ENCODE measurements around the gene MRPL20.
"Not testable (repeated sequence)": the region's sequence is repeated elsewhere in the genome, so short reads cannot be mapped to it uniquely, and the experiment has no call there.

MRPL20 gene

DNA sequence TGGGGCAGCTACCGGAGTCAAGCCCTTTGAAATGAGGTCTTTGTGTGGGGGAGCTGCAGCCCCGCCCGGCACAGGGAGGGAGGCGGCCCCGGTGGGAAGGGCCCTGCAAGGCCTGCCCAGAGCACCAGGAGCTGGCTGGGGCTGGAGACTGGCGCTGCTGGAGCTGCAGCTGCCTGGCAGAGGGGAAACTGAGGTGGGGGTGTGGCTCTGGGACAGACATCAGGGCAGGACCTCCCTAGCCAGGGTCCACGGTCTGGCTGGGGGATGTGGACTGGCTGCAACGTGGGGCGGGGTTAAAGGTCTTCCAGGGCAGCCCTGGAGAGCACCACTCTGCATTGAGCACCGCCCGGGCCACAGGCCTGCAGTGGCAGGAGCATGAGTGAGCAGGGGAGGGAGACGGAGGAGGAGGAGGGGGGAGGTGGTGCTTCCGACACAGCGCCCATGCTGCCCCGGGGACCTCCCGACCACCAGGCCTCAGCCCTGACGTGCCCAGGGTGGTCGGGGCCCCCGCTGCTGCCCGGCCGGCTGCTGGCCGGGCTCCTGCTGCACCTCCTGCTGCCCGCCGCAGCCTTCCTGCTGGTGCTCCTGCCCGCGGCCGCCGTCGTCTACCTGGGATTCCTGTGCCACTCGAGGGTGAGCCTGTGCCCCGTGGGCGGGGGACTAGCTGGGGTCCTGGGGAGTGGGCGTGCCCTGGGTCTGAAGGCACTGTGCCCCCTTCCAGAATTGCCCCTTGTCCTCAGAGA is 18.8 kb upstream of the MRPL20 start:
- no peak for DNase-seq

DNA sequence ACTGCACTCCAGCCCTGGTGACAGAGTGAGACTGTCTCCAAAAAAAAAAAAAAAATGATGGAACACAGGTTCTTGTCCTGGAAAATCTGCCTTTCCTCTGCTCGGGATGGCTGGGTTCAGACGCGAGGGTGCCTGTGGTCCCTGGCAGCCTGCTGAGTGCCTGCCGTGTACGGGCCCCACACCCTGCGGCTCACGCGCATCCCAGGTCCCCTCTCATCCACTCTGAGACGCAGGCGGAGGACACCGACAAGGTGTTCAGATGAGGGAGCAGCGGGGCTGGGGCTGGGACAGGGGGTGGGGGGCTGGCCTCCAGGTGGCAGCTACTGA is 18.3 kb upstream of the MRPL20 start:
- DNase-seq: no peak

DNA sequence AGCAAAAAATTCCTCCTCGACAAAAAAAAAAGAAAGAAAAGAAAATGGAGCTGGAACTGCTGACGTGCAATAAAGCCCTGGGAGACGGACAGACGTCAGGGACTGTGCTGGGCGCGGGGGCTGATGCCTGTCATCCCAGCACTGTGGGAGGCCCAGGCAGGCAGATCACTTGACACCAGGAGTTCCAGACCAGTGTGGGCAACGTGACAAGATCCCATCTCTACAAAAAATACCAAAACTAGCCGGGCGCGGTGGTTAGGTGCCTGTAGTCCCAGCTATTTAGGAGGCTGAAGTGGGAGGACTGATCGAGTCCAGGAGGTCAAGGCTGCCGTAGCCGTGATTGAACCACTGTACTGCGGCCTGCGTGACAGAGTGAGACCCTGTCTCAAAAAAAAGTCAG is 17.6 kb upstream of the MRPL20 start:
- no peak for DNase-seq

GRCh38 chr1:1423245-1423597 is 16.1 kb upstream of the MRPL20 start:
- DNase-seq: no peak

DNA sequence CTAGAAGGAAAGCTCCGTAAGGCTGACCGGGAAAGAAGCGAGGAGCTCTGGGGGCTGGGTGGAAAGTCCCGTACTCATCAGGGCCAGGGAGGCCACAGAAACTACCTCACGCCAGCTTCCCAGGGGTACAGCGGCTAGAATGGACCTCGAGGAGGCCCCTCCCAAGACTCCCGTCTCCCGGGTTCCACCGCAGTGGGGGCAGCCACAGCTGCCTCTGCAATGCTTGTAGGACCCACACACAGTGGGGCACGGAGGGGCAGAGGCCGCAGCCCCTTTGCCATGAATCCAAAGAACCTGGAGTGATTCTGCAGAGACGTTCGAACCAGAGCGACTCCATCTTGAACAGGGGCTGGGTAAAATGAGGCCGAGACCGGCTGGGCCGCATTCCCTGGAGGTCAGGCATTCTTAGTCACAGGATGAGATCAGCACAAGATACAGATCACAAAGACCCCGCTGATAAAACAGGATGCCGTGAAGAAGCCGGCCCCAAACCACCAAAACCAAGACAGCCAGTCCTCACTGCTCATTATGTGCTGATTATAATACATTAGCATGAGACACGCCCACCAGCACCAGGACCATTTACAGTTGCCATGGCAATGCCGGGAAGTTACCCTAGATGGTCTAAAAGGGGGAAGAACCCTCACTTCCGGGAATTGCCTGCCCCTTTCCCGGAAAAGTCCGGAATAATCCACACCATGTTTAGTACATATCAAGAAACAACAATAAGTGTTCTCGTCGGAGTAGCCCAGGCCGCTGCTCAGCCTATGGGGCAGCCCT is 15.6 kb upstream of the MRPL20 start:
- no peak for DNase-seq

- DNase-seq: no peak
Measured at GRCh38 chr1:1421907-1422464, 14.9 kb upstream of the MRPL20 start.

DNA sequence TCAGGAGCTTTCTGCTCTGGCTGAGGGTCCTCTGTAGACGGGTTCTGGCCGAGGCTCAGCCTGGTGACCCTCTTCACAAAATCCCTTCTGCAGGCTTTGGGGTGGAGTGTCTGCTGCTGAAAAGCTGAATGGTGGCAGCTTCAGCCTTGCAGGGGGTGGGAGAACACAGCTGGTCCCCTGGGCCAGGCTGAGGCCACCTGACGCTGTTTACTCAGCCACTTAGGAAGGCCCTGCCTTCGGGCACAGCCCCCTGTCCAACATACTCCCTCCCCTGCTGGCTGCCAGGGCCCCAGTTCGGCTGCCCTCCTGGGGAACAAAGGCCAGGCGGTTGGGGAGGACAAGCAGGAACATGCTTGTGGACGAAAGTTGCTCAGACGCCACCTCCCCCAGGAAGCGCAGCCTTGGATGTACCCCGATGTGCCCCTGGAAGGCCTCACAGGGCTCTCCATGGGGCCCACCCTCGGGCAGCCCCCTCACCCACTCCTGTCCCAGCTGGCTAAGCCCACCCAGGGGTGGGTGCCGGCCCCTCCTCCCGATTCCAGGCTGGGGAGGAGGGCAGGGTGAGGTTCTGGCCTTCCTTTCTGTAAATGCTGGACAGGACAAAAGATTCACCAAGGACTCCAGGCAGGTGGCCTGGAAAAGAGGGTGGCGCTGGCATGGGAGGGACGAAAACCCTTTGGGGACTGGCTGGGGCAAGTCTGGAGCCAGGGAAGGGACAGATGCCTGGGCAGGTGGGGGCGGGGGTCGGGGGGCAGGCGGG is 14.2 kb upstream of the MRPL20 start, which contains the start of gene ANKRD65:
ANKRD65 (minus strand) TSS at position 130 of the 760 bp plus-strand sequence. CDS start 271 bp downstream, outside the sequence.
- DNase-seq: no peak

DNA sequence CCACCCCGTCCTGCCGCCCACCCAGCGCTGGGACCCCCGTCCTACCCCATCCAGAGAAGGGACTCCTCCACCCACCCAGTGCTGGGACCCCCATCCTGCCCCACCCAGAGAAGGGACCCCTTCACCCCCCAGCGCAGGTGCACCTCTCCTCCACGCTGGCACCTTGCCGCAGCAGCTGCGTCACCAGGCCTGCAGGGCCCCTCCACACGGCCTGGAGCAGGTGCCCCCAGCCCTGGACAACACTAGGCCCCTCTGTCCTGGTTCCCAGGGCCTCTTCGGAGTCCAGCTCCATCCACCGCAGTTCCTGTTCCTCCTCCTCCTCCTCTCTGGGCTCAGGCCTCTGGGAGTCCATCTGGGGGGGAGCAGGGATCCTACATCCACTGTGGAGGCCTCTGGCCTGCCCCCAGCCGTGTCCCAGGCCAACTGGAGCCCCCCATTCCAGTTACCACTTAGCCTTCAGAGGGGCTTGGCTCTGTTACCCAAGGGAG is 13.6 kb upstream of the MRPL20 start:
- no peak for DNase-seq

- DNase-seq: no peak
Measured at GRCh38 chr1:1419813-1420653, 12.9 kb upstream of the MRPL20 start.

DNA sequence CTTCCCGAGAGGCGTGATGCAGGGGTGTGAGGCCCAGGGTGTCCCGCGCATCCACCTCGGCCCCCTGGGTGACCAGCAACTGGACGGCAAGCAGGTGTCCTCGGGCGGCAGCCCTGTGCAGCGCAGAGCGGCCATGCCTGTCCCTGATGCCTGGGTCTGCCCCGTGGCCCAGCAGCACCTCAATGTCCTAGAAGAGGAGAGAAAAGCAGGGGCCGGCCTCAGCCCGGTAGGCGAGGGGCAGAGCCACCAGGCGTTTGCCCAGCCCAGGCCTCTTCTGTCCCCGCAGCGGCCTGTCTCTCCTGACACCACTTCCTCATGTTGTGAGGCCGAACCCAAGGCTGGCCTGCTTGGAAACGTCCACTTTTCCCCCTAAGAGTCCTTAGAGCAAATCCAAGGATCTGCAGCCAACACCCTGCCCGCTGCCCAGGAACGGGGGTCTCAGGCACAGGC is 12.3 kb upstream of the MRPL20 start:
- DNase-seq: no peak

DNA sequence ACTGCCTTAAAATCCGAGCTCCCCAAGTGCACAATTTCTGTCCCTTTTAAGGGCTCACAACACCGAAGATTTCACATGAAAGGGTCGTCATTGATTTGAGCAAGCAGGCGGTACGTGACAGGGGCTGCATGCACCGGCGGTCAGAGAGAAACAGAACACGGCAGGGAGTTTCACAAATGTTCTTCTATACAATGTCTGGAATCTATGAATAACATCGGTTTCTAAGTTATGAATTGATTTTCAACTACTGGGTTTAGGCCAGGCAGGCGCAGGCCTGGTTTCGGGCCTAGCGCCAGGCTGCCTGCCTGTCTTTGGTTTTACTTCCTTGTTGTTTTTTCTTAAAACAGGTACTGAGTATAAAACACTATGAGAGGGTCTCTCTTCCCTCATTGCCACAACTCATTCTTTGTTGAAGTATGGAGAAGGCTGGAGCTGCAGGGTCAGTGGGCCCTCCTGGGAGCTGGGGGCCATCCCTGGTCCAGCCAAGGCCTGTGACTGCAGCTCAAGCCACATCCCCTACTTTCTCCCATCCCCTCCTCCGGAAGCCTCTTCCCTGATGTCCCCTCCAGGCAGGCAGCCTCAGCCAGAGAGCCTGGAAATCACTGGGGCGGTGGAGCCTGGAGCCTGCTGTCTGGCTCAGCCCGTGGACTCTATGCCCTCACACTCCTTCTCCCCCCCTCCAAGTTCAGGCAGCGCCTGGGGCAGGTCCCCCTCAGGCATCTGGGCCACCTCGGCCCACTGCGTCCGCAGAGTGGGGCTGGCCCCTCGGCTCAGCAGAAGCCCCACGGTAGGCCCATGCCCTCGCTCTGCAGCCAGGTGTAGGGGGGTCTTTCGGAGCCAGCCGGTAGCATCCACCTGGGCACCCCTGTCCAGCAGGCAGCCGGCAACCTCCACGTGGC is 11.6 kb upstream of the MRPL20 start:
- DNase-seq: no peak

DNA sequence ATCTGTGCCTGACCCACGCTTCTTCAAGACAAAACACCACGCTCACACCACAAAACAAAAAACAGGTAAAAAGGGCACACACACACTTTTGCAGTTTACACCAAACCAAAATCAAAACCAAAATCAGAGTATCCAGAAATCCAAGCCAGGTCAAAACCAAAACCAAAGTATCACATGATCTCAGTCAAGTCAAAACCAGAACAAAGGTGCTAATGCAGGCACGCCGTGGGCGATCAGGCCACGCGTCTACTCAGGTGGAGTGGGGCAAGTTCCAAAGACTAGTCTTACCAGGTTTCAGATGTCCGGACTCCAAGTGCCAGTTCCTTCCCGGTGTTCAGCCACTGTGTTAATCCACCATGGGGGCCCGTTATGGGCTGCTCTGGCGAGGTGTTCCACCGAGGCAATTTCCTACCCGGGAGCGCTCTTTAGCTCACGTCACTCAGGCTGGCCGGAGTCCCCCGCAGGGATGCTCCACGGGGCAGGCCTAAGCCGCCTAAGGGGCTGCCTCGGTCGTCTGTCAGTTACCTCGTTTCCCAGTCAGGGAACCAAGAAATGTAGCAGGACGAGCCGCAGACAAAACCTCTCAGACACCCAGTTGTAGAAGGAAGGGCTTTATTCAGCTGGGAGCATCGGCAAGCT is 10.9 kb upstream of the MRPL20 start:
- DNase-seq: not testable (repeated sequence)

DNA sequence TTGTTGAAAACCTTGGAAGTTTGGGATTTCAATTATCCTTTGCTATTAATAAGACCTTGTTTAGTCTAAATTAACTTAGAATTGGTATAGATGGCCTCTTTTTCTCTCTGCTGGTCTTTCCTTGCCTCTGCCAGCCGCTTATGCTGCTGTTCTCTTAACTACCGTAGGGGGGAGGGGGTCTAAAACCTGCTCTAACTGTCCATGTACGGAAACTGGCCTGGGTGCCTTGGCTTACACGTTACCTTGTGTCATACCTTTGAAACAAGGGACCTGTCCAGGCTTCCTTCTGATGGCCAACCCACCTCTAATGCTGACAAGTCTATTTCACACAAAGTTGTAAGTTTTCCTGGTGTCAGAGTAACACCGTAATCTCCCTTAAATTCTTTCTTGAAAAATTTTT is 10.3 kb upstream of the MRPL20 start:
- DNase-seq: not testable (repeated sequence)

DNA sequence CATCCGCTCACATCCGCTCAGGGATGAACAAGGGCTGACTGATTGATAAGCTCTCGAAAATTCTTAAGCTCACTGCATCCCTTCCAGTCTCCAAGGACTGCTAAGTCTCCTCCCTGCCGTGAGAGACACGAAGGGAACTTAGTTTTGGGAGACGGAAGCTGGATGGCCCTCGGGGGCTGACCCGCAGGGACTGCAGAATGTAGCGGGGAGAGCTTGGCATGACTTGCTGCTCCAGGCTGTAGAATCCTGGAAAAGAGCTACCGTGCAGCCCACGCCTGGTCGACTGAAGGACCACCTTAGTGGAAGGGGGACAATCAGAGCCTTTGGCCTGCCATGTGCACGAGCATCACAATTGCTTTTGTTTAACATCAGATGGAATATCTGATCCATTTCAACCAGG is 8.7 kb upstream of the MRPL20 start:
- no peak for DNase-seq

DNA sequence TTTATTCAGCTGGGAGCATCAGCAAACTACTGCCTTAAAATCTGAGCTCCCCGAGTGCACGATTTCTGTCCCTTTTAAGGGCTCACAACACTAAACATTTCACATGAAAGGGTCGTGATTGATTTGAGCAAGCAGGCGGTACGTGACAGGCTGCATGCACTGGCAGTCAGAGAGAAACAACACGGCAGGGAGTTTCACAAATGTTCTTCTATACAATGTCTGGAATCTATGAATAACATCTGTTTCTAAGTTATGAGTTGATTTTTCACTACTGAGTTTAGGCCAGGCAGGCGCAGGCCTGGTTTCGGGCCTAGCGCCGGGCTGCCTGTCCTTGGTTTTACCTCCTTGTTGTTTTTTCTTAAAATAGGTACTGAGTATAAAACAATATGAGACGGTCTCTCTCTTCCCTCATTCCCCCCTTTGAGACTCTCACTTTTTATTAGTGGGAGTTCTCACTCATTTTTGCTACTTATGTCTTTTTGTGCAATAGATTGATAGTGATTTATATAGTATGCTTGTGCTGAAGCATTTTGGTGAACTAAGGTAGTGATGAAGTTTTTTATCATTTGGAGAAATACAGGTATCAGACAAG is 5.3 kb upstream of the MRPL20 start:
- not testable (repeated sequence) for DNase-seq

DNA sequence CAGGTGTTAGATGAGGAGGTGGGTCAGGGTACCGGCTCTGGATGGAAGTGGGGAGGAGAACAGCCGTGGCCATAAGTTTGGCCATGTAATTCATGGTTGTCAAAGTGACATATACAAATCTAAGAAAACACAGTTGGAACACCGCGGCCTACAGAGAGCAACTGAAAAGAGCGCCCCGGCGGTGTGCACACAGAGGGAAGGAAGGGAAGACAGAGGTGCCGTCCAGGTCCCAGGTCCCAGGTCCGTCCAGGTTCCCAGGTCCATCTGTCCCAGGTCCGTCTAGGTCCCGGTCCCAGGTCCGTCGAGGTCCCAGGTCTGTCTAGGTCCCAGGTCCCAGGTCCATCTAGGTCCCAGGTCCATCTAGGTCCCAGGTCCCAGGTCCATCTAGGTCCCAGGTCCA is 4.5 kb upstream of the MRPL20 start:
- no peak for DNase-seq

- DNase-seq: not testable (repeated sequence)
Measured at GRCh38 chr1:1410238-1410637, 3.1 kb upstream of the MRPL20 start.

DNA sequence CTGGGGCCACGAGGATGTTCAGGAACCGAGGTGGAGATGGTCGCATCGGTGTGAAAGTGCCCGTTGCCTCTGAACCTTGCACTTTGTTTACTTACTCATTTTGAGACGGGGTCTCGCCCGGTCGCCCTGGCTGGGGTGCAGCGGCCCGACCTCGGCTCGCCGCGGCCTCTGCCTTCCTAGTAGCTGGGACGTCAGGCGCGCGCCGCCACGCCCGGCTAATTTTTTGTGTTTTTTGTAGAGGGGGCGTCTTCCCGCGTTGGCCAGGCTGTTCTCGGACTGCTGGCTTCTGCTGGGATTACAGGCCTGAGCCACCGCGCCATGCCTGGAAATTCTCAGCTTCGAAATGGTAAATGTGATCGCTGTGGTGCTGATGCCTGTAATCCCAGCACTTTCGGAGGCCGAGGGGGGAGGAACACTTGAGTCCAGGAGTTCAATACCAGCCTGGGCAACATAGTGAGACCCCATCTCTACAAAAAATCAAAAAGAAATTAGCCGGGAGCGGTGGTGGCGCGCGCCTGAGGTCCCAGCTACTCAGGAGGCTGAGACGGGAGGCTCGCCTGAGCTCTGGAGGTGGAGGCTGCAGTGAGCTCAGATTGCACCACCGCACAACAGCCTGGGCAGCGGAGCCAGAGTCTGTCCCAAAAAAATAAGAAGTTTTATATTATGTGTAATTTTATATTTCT is 684 bp upstream of the MRPL20 start:
- DNase-seq: peak in 1 of 2 donors; percentile 30

DNA sequence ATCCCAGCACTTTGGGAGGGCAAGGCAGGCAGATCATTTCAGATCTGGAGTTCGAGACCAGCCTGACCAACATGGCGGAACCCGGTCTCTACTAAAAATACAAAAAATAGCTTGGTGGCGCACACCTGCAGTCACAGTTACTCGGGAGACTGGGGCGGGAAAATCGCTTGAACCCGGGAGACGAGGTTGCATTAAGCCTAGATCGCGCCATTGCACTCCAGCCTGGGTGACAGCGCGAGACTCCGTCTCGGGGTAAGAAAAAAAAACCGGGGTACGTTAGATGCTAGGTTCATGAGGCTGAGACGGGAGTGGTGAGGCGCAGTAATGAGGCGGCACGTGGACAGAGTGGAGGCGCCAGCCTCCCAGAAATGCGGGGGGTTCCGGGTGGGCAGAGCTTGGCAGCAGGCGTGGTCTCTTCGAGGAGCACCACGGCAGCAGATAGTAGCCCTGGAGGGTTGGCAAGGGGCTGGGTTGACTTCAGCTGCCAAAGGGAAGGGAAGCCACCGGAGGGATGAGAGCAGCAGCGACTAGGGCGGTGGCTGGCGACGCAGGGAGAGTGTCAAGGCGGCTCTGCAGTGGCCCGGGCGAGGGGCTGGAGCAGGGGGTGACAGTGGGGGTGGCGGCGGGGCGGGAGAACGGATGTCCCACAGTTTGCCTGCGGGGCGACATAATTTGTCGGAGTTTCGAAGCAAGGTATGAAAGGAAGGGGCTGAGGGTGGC is 832 bp downstream of the MRPL20 start:
- no peak for DNase-seq

All from activated CD4-positive, alpha-beta T cell treated with anti-CD3 and anti-CD28 coated beads for 4 hours (primary cell).